ENCODE data around the gene TAGLN3. TPM values are rescaled to one million over a fixed set of nuclear protein-coding genes. Genes with fewer than 3 reads are reported as not detected.

Gene TAGLN3
- total RNA-seq, 2 experiments from 2014 or later: not detected

DNA sequence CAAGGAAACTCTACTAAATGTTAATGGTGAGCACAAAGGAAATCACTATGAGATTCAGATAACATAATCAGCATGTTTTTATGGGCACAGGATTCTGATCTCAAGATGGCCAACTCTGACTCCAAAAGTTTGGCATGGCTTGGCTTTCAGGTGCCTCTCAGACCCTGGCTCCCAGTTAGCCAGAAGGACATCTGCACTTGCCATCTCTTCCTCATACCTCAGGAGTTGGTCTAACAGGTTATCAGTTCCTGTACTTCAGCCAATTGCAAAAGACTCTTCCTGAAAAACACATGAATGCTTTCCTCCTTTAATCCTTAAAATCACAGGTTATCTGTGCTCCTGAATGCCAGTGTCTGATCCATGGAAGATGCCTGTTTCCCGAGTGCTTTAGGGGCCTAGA lies 60.8 kb downstream of the TAGLN3 start:
- no peak overlapping the region for H3K4me3 Mint-ChIP-seq
- peaks cover 2% of the 10 kb centered on the region for H3K27me3 Mint-ChIP-seq (ENCODE audit: low read depth)
- ATAC-seq (no peak), DNase-seq (no peak)
- H3K4me1 Mint-ChIP-seq (ENCODE audit: low read depth): peaks cover 5% of the 10 kb centered on the region
- H3K9me3 Mint-ChIP-seq (ENCODE audit: insufficient read depth): no peaks in the 10 kb centered on the region
- ChIA-PET POLR2A (no interaction called here), CTCF (interaction anchor here (1.6 kb wide), 1 partner anchor 16 kb away, joined by 4 read pairs; no protein-coding TSS in a partner anchor)
- H3K27ac Mint-ChIP-seq: no peak overlapping the region
- H3K36me3 Mint-ChIP-seq (ENCODE audit: low read depth): no peaks in the 10 kb centered on the region

DNA sequence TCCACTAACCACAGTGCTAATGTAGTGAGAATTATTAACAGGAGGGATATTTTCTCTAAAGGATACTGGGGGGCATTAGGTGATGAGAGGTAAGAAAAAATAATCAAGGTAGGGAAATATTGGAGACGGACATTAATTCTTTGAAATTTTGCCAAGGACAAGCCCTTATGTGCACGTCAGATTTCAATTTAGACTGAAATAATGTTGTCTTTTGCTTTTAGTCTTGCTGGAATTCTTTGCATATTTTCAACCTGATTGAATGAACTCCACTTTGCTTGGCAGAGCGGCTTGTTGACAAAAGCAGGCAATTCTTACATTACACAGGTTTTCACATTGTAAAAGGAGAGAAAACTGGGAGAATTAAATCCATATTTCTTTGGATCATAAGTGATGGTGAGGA lies 62.4 kb downstream of the TAGLN3 start:
- no peaks in the 10 kb centered on the region for H3K36me3 Mint-ChIP-seq (ENCODE audit: low read depth)
- DNase-seq (no peak), ATAC-seq (no peak)
- H3K4me1 Mint-ChIP-seq (ENCODE audit: low read depth): peaks cover 5% of the 10 kb centered on the region
- no peak overlapping the region for H3K4me3 Mint-ChIP-seq
- H3K27ac Mint-ChIP-seq: no peak overlapping the region
- POLR2A ChIA-PET: no interaction called here
- CTCF ChIA-PET: interaction anchor here (1.1 kb wide), 1 partner anchor 18 kb away, joined by 3 read pairs; no protein-coding TSS in a partner anchor
- H3K27me3 Mint-ChIP-seq (ENCODE audit: low read depth): peaks cover 4% of the 10 kb centered on the region
- H3K9me3 Mint-ChIP-seq (ENCODE audit: insufficient read depth): no peaks in the 10 kb centered on the region

Other genes with a start within 250 kb of the TAGLN3 start
- 1 to 10 TPM; 2.5 to 4.1 TPM for gene PHLDB2, start 139.7 kb upstream of the TAGLN3 start, total RNA-seq
- gene ABHD10, start 19.9 kb upstream of the TAGLN3 start, total RNA-seq: 10 to 100 TPM; 36.3 to 43.7 TPM
- gene TMPRSS7, start 35.8 kb downstream of the TAGLN3 start, total RNA-seq: not detected
- 1 to 10 TPM; 2.3 to 2.5 TPM for gene C3orf52, start 87.5 kb downstream of the TAGLN3 start, total RNA-seq
- gene GCSAM, start 134.3 kb downstream of the TAGLN3 start, total RNA-seq: 1 to 10 TPM; 5.6 to 6.9 TPM

All from activated CD8-positive, alpha-beta T cell treated with anti-CD3 and anti-CD28 coated beads, Interleukin-2, amount 10 ng/mL, durations not matched to agents 7 days and 5 days (primary cell).